Measurements from ENCODE around the gene DRD4. TPM values are rescaled to one million over a fixed set of nuclear protein-coding genes. Genes with fewer than 3 reads are reported as not detected.

DRD4 gene
- total RNA-seq, 2 experiments from 2014 or later, result 0.70 to 0.82 TPM

GRCh38 chr11:613369-613968, 23.6 kb upstream of the DRD4 start:
- intact Hi-C loops (cut with DNase I, micrococcal nuclease), result loop anchor here in 1 of 2 experiments (2.0 to 5.0 kb wide), 2 partner anchors 55 to 79 kb away; no protein-coding TSS in a partner anchor
- ChIA-PET POLR2A (interaction anchor here (0.6 to 1.8 kb wide), 6 partner anchors 12 to 112 kb away, joined by 3 to 8 read pairs (median 4); partner anchors contain the start of gene PHRF1), CTCF (interaction anchor here (2.0 kb wide), 1 partner anchor 59 kb away, joined by 5 read pairs; no protein-coding TSS in a partner anchor)
- peak; percentile 66 to 96 (median 83) for DNase-seq
- Histone ChIP-seq H3K36me3 (ENCODE audit: insufficient read depth, low read length) (peaks cover 58% of the 10 kb centered on the region), H3K9me3 (ENCODE audit: control insufficient read depth in 1 of 2, insufficient read depth in 1 of 2, low read length in 2 of 2) (peaks cover 0 to 3% of the 10 kb centered on the region in 2 experiments), H3K27ac (ENCODE audit: low read depth in 1 of 2, low read length in 2 of 2) (peak overlapping the region; percentile 82 to 83), H3K4me3 (ENCODE audit: low read length) (peak overlapping the region; percentile 10), H3K27me3 (ENCODE audit: control insufficient read depth in 1 of 2, insufficient read depth in 2 of 2, low read length in 2 of 2) (no peaks in the 10 kb centered on the region), H3K4me1 (ENCODE audit: insufficient read depth, low read length) (peaks cover 34% of the 10 kb centered on the region)
- H3K9me3 Mint-ChIP-seq, result no peaks in the 10 kb centered on the region
- H3K36me3 Mint-ChIP-seq (ENCODE audit: low read depth), result peaks cover 33% of the 10 kb centered on the region
- peak overlapping the region; percentile 20 for H3K4me3 Mint-ChIP-seq
- ATAC-seq (ENCODE audit: poor library complexity), result peak; percentile 62
- peak overlapping the region; percentile 80 for H3K27ac Mint-ChIP-seq
- TF ChIP-seq, protein P1, sequence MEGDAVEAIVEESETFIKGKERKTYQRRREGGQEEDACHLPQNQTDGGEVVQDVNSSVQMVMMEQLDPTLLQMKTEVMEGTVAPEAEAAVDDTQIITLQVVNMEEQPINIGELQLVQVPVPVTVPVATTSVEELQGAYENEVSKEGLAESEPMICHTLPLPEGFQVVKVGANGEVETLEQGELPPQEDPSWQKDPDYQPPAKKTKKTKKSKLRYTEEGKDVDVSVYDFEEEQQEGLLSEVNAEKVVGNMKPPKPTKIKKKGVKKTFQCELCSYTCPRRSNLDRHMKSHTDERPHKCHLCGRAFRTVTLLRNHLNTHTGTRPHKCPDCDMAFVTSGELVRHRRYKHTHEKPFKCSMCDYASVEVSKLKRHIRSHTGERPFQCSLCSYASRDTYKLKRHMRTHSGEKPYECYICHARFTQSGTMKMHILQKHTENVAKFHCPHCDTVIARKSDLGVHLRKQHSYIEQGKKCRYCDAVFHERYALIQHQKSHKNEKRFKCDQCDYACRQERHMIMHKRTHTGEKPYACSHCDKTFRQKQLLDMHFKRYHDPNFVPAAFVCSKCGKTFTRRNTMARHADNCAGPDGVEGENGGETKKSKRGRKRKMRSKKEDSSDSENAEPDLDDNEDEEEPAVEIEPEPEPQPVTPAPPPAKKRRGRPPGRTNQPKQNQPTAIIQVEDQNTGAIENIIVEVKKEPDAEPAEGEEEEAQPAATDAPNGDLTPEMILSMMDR (IDR thresholded peaks at IDR 0.05), result no peak
- H3K4me1 Mint-ChIP-seq (ENCODE audit: low read depth), result peaks cover 16% of the 10 kb centered on the region
- H3K27me3 Mint-ChIP-seq, result no peaks in the 10 kb centered on the region

- peaks cover 0 to 3% of the 10 kb centered on the region in 2 experiments for H3K9me3 ChIP-seq (ENCODE audit: control insufficient read depth in 1 of 2, insufficient read depth in 1 of 2, low read length in 2 of 2)
- peaks cover 30% of the 10 kb centered on the region for H3K36me3 Mint-ChIP-seq (ENCODE audit: low read depth)
- peaks cover 16% of the 10 kb centered on the region for H3K4me1 Mint-ChIP-seq (ENCODE audit: low read depth)
- no peaks in the 10 kb centered on the region for H3K27me3 ChIP-seq (ENCODE audit: control insufficient read depth in 1 of 2, insufficient read depth in 2 of 2, low read length in 2 of 2)
- peaks cover 34% of the 10 kb centered on the region for H3K4me1 ChIP-seq (ENCODE audit: insufficient read depth, low read length)
- ATAC-seq (ENCODE audit: poor library complexity) (no peak), DNase-seq (no peak)
- intact Hi-C loops (cut with DNase I, micrococcal nuclease), result loop anchor here in 1 of 2 experiments (5.0 kb wide), 1 partner anchor 78 kb away; no protein-coding TSS in a partner anchor
- ChIA-PET CTCF (interaction anchor here (2.0 kb wide), 1 partner anchor 60 kb away, joined by 5 read pairs; no protein-coding TSS in a partner anchor), POLR2A (interaction anchor here (0.6 to 1.8 kb wide), 7 partner anchors 13 to 112 kb away, joined by 3 to 8 read pairs (median 3); partner anchors contain the start of gene PHRF1)
- TF ChIP-seq, protein P1 (IDR thresholded peaks at IDR 0.05), result no peak
- H3K4me3 ChIP-seq (ENCODE audit: low read length), result peak overlapping the region; percentile 10
- no peaks in the 10 kb centered on the region for H3K27me3 Mint-ChIP-seq
- peak overlapping the region; percentile 80 for H3K4me3 Mint-ChIP-seq
- no peaks in the 10 kb centered on the region for H3K9me3 Mint-ChIP-seq
- peak overlapping the region; percentile 72 to 83 for H3K27ac ChIP-seq (ENCODE audit: low read depth in 1 of 2, low read length in 2 of 2)
- H3K27ac Mint-ChIP-seq, result peak overlapping the region; percentile 80
- H3K36me3 ChIP-seq (ENCODE audit: insufficient read depth, low read length), result peaks cover 51% of the 10 kb centered on the region
These were observed 22.9 kb upstream of the DRD4 start for GRCh38 chr11:614021-614622.

GRCh38 chr11:614623-615503, 22.2 kb upstream of the DRD4 start:
- intact Hi-C loops (cut with DNase I, micrococcal nuclease), result loop anchor here in 1 of 2 experiments (1.0 to 5.0 kb wide), 3 partner anchors 39 to 312 kb away; partner anchors contain the start of genes AP2A2 and PHRF1
- POLR2A ChIA-PET, result interaction anchor here (0.8 to 1.8 kb wide), 14 partner anchors 13 to 204 kb away, joined by 3 to 12 read pairs (median 4); partner anchors contain the start of genes DEAF1, PHRF1, PNPLA2 and TMEM80

More at GRCh38 chr11:614623-615503, 22.2 kb upstream of the DRD4 start:
- peaks cover 16% of the 10 kb centered on the region for H3K4me1 Mint-ChIP-seq (ENCODE audit: low read depth)
- H3K27me3 Mint-ChIP-seq, result no peaks in the 10 kb centered on the region
- peaks cover 30% of the 10 kb centered on the region for H3K36me3 Mint-ChIP-seq (ENCODE audit: low read depth)
- H3K36me3 ChIP-seq (ENCODE audit: insufficient read depth, low read length), result peaks cover 44% of the 10 kb centered on the region
- peak overlapping the region; percentile 83 to 95 for H3K27ac ChIP-seq (ENCODE audit: low read depth in 1 of 2, low read length in 2 of 2)
- ATAC-seq (ENCODE audit: poor library complexity) (no peak), DNase-seq (peak in 1 of 14 experiments; percentile 46)
- H3K27ac Mint-ChIP-seq, result peak overlapping the region; percentile 89
- peak overlapping the region; percentile 96 for H3K4me3 Mint-ChIP-seq
- TF ChIP-seq, protein P1 (IDR thresholded peaks at IDR 0.05), result no peak
- H3K4me1 ChIP-seq (ENCODE audit: insufficient read depth, low read length), result peaks cover 34% of the 10 kb centered on the region
- CTCF ChIA-PET, result interaction anchor here (1.0 to 1.5 kb wide), 3 partner anchors 38 to 108 kb away, joined by 3 to 4 read pairs (median 4); partner anchors contain the start of gene PHRF1
- H3K4me3 ChIP-seq (ENCODE audit: low read length), result peak overlapping the region; percentile 97
- peaks cover 0 to 3% of the 10 kb centered on the region in 2 experiments for H3K9me3 ChIP-seq (ENCODE audit: control insufficient read depth in 1 of 2, insufficient read depth in 1 of 2, low read length in 2 of 2)
- no peaks in the 10 kb centered on the region for H3K27me3 ChIP-seq (ENCODE audit: control insufficient read depth in 1 of 2, insufficient read depth in 2 of 2, low read length in 2 of 2)
- no peaks in the 10 kb centered on the region for H3K9me3 Mint-ChIP-seq

Data from CD4-positive, alpha-beta T cell (primary cell).